Suprapubic skin (tissue), 4 donors: Measurements from ENCODE around the gene KIF22. TPM values are rescaled to one million over a fixed set of nuclear protein-coding genes. Genes with fewer than 3 reads are reported as not detected.

Source experiments
- DNase-seq, 2 donors: peaks; one replicate each; pipeline ENCODE4 v3.0.0-alpha.2; 2019; ENCODE audit warnings: low spot score in 2 of 2
- H3K27ac ChIP-seq: fragments of 200-600 bp; sonication (generic); one replicate; pipeline ENCODE4 v1.5.1; 2019
- H3K27me3 ChIP-seq: fragments of 200-600 bp; sonication (generic); one replicate; pipeline ENCODE4 v1.5.1; 2019
- H3K36me3 ChIP-seq: fragments of 200-600 bp; sonication (generic); one replicate; pipeline ENCODE4 v1.5.1; 2019
- H3K4me1 ChIP-seq: fragments of 200-600 bp; sonication (generic); one replicate; pipeline ENCODE4 v1.5.1; 2019
- H3K4me3 ChIP-seq: fragments of 200-600 bp; sonication (generic); one replicate; pipeline ENCODE4 v1.5.1; 2019; ENCODE audit warnings: mild to moderate bottlenecking
- H3K9me3 ChIP-seq: fragments of 200-600 bp; sonication (generic); one replicate; pipeline ENCODE4 v1.5.1; 2019
- EP300 ChIP-seq: sonication (generic); formaldehyde crosslinking; IDR thresholded peaks from one replicate; pipeline ENCODE4 v1.6.1; 2017; ENCODE audit warnings: antibody characterized with exemption
- POLR2A ChIP-seq, 2 donors: fragments of 450-650 bp; IDR thresholded peaks; one replicate each; pipeline ENCODE4 v1.6.1; 2017; ENCODE audit warnings: antibody characterized with exemption in 2 of 2, mild to moderate bottlenecking in 2 of 2, moderate library complexity in 2 of 2
- POLR2AphosphoS5 ChIP-seq, 3 donors: sonication (generic); formaldehyde crosslinking; IDR thresholded peaks; one replicate each; pipeline ENCODE4 v1.6.1; 2017; ENCODE audit warnings: antibody characterized with exemption in 3 of 3
- WGBS: methylation state at CpG from one replicate; pipeline ENCODE4 v1.1.5; 2018; 5-methylcytosine and 5-hydroxymethylcytosine counted together
- total RNA-seq, 4 donors: library from RNA; depleted of rRNA; stranded (reverse); fragments of >200 nt; gene quantifications; one replicate each; pipeline ENCODE4 v1.1.0, GENCODE V29; 2016
- TF ChIP-seq, protein P1 (sequence below), 2 donors: fragments of 200-600 bp in 1 of 2; fragments of 450-650 bp in 1 of 2; sonication (generic) in 1 of 2; IDR thresholded peaks; one replicate each; pipeline ENCODE4 v1.5.1; 2016 to 2019; ENCODE audit warnings: antibody characterized with exemption in 2 of 2, mild to moderate bottlenecking in 1 of 2, moderate library complexity in 1 of 2

KIF22 gene
- total RNA-seq, 4 donors from 2014 or later, result 42.8 to 65.7 (median 55.1) TPM

DNA sequence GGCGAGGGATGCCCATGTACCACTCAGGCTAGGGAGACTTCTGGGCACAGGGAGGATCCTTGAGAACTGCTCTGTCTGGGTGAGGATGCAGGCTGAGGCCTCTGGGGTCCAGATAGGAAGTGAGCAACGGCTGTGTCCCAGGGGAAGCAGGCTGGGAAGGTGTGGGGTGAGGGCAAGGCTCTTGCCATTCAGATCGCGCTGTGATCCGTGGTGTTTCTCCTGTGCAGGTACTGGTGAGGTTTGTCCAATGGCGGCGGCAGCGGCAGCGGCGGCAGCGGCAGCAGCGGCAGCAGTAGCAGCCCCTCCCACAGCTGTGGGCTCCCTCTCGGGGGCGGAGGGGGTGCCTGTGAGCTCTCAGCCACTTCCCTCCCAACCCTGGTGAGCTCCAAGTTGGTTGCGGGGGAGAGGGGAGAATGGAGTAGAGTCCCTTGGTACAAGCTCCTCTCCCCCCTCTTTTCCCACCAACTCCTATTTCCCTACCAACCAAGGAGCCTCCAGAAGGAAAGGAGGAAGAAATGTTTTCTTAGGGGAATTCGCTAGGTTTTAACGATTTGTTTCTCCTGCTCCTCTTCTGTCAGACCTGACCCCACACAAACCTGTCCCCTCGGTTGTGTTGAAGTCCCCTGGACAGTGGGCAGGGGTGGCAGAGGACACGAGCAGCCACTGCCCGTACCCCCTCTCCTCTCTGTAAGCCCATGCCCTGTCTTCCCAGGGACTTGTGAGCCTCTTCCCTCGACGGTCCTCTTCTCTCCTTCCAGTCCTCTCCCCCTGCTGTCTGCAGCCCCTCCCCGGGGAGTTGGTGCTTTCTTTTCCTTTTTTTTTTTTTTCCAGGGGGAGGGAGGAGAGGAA, 19.5 kb downstream of the KIF22 start:
- WGBS, result 50% methylated on average over 23 of the region's 23 CpGs
- Histone ChIP-seq H3K36me3 (peaks cover 12% of the 10 kb centered on the region), H3K27ac (peak overlapping the region; percentile 73), H3K9me3 (no peaks in the 10 kb centered on the region), H3K4me3 (peak overlapping the region; percentile 10), H3K4me1 (peaks cover 76% of the 10 kb centered on the region), H3K27me3 (no peaks in the 10 kb centered on the region)
- no peak for DNase-seq
- TF ChIP-seq POLR2AphosphoS5 (IDR thresholded peaks at IDR 0.05) (no peak), POLR2A (IDR thresholded peaks at IDR 0.05) (no peak)

DNA sequence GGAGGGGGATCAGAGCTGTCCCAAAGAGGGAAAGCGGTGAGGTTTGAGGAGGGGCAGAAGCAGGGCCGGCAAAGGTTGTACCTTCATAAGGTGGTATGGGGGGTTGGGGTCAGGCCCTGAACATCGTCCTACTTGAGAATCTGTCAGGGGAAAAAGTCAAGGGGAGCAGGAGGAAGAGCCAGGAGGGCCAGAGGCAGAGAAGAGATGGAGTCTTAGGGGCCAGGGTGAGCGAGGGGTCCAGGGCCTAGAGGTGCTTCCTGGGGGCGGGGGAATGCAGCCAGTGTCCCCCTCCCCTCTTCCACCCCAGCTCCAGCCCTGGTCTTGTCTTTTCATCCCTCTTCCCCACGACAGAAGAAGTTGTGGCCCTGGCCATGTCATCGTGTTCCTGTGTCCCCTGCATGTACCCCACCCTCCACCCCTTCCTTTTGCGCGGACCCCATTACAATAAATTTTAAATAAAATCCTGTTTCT, 20.2 kb downstream of the KIF22 start:
- H3K27me3 ChIP-seq, result no peaks in the 10 kb centered on the region
- peaks cover 79% of the 10 kb centered on the region for H3K4me1 ChIP-seq
- 38% methylated on average over 9 of the region's 9 CpGs for WGBS
- no peaks in the 10 kb centered on the region for H3K9me3 ChIP-seq
- peak overlapping the region; percentile 73 for H3K27ac ChIP-seq
- TF ChIP-seq, protein P1, sequence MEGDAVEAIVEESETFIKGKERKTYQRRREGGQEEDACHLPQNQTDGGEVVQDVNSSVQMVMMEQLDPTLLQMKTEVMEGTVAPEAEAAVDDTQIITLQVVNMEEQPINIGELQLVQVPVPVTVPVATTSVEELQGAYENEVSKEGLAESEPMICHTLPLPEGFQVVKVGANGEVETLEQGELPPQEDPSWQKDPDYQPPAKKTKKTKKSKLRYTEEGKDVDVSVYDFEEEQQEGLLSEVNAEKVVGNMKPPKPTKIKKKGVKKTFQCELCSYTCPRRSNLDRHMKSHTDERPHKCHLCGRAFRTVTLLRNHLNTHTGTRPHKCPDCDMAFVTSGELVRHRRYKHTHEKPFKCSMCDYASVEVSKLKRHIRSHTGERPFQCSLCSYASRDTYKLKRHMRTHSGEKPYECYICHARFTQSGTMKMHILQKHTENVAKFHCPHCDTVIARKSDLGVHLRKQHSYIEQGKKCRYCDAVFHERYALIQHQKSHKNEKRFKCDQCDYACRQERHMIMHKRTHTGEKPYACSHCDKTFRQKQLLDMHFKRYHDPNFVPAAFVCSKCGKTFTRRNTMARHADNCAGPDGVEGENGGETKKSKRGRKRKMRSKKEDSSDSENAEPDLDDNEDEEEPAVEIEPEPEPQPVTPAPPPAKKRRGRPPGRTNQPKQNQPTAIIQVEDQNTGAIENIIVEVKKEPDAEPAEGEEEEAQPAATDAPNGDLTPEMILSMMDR (IDR thresholded peaks at IDR 0.05), result no peak
- TF ChIP-seq POLR2AphosphoS5 (IDR thresholded peaks at IDR 0.05) (no peak), EP300 (no peak), POLR2A (IDR thresholded peaks at IDR 0.05) (no peak)
- DNase-seq, result no peak
- peak overlapping the region; percentile 60 for H3K4me3 ChIP-seq
- H3K36me3 ChIP-seq, result peaks cover 12% of the 10 kb centered on the region

DNA sequence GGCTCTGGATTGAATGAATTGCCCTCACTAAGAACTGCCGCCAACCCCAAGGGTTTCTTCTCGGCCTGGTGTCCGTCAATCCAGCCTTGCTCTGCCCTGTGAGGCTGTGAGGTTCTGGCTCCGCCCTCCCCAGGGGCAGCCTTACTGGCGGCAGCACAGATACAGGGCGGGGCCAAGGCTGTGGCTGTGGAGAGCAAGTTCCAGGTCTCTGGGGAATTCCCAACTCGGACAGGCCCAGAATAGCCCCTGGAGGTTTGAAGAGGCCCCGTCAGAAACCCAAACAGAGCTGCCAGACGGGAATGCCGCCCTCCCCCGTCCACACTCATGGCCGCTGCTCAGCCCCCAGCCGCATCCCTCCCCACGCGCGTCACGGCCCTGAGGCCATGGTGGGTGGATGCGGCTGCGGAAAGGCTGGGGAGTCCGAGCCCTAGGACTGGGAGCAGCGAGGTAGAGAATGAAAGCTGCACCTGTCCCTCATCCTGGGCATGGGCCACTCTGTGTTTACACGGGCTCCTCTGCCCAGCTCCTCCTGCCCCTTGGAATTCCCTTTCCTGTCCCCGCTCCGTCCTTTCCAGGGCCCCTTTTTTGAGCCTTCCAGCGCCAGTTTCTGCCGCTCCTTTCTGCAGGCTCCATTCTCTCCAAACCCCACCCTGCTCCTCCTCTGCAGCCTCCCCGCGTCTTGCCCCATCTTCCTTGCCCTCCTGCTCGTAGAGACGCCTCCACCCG, 20.8 kb downstream of the KIF22 start:
- Histone ChIP-seq H3K4me3 (peak overlapping the region; percentile 60), H3K4me1 (peaks cover 79% of the 10 kb centered on the region), H3K27me3 (no peaks in the 10 kb centered on the region), H3K9me3 (no peaks in the 10 kb centered on the region), H3K36me3 (peaks cover 12% of the 10 kb centered on the region), H3K27ac (peak overlapping the region; percentile 73)
- under 1% methylated on average over 28 of the region's 31 CpGs for WGBS
- peak; percentile 94 to 97 for DNase-seq
- TF ChIP-seq EP300 (no peak), POLR2AphosphoS5 (IDR thresholded peaks at IDR 0.05) (peak in 1 of 3 donors; percentile 18)

DNA sequence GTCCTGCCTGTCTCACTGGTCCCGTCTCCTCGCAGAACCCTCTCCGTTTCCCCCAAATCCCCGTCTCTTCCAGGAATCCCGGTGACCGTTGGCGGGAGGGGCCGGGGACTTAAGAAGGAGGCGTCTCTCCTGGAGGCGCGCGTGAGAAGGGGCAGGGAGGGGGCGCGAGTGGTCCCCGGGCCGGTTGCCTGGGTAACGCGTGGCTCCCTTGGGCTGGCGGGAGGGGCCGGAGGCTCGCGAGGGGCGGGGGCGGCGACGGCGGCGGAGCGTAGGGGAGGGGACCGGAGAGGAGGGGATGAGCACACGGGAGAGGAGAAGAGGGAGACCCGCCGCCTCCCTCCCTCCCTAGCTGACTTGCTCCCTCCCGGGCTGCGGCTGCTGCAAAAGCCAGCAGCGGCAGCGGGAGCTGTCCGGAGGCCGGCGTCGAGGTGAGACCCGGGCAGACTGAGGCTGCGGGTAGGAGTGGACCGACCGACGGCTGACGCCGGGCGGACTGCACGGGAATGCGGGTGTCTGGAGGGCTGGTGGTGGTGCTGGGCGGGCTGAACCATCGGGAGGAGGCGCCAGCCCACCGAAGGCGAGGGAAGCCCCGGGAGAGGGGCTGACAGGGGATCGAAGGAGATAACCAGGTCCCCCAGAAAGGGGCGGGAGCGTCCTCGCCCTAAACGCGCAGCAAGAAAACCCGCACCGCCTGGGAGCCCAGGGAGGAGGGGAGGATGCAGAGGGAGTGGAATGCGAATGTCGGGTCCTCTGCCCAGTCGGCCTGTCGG, 21.5 kb downstream of the KIF22 start, which contains the start of gene PRRT2:
PRRT2 (plus strand) TSS at position 298 of the 770 bp plus-strand sequence. CDS start 862 bp downstream, outside the sequence.
- DNase-seq, result peak in 1 of 2 donors; percentile 84
- H3K4me3 ChIP-seq, result peak within 1 kb of the TSS; percentile 60
- H3K27ac ChIP-seq, result peak within 1 kb of the TSS; percentile 73
- H3K36me3 ChIP-seq, result peaks cover 12% of the 10 kb centered on the region
- peaks cover 85% of the 10 kb centered on the region for H3K4me1 ChIP-seq
- H3K27me3 ChIP-seq, result no peaks in the 10 kb centered on the region
- TF ChIP-seq POLR2AphosphoS5 (IDR thresholded peaks at IDR 0.05), result no peak
- no peak for TF ChIP-seq EP300
- no peak for TF ChIP-seq POLR2A (IDR thresholded peaks at IDR 0.05)
- 2% methylated on average over 36 of the region's 69 CpGs for WGBS
- H3K9me3 ChIP-seq, result no peaks in the 10 kb centered on the region

DNA sequence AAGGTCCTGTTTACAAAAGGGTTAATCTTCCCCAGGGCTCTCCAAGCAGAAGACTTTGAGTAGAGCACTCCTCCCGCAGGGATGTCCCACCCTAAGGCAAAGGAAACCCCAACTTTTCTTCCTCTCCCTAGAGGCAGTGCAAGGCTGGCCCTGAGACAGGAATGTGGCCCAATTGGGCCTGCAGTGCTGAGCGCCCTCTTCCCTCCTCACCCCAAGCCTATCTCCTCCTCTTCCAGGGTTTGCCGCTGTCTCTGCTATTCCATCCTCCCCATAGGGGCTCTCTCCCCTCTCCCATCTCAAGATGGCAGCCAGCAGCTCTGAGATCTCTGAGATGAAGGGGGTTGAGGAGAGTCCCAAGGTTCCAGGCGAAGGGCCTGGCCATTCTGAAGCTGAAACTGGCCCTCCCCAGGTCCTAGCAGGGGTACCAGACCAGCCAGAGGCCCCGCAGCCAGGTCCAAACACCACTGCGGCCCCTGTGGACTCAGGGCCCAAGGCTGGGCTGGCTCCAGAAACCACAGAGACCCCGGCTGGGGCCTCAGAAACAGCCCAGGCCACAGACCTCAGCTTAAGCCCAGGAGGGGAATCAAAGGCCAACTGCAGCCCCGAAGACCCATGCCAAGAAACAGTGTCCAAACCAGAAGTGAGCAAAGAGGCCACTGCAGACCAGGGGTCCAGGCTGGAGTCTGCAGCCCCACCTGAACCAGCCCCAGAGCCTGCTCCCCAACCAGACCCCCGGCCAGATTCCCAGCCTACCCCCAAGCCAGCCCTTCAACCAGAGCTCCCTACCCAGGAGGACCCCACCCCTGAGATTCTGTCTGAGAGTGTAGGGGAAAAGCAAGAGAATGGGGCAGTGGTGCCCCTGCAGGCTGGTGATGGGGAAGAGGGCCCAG, 22.4 kb downstream of the KIF22 start:
- peaks cover 85% of the 10 kb centered on the region for H3K4me1 ChIP-seq
- no peak for TF ChIP-seq POLR2A (IDR thresholded peaks at IDR 0.05)
- no peak for TF ChIP-seq EP300
- TF ChIP-seq, protein P1 (IDR thresholded peaks at IDR 0.05), result no peak
- no peak for TF ChIP-seq POLR2AphosphoS5 (IDR thresholded peaks at IDR 0.05)
- 53% methylated on average over 5 of the region's 9 CpGs for WGBS
- peaks cover 12% of the 10 kb centered on the region for H3K36me3 ChIP-seq
- H3K27ac ChIP-seq, result no peak overlapping the region
- DNase-seq, result no peak
- peak overlapping the region; percentile 60 for H3K4me3 ChIP-seq
- no peaks in the 10 kb centered on the region for H3K9me3 ChIP-seq
- no peaks in the 10 kb centered on the region for H3K27me3 ChIP-seq
